ENCODE data around the gene DCLK2.

DNA sequence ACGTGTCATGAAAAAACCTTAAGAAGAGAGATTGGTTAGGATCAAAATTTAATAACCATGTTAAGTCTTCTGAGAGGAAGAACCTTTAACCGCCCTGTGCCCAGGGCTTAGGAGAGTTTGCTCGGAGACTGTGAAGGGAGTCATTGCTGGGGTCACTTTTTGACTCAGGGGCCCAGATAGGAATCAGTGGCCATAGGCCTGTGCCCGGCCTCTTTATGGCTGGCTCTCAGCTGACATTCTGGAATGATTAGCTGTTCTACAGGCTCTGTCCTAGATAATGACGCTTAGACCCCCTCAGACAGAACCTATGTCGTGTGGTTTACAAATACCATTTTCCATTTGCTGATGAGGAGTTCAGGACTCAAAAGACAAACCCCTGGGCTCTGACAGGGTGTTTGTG, 174.1 kb downstream of the DCLK2 start:
- TF ChIP-seq ZNF274 (IDR thresholded peaks at IDR 0.05; ENCODE audit: borderline replicate concordance, extremely low read depth, low read length) (no peak), HDAC2 (IDR thresholded peaks at IDR 0.05; ENCODE audit: borderline replicate concordance in 1 of 2, low read depth in 2 of 2, low read length in 2 of 2) (no peak), POLR2A (IDR thresholded peaks at IDR 0.05; ENCODE audit: control extremely low read depth in 1 of 2, low read depth in 2 of 2, low read length in 2 of 2) (no peak), CEBPB (IDR thresholded peaks at IDR 0.05; ENCODE audit: low read depth, low read length) (no peak)
- TF ChIP-seq, protein P1, sequence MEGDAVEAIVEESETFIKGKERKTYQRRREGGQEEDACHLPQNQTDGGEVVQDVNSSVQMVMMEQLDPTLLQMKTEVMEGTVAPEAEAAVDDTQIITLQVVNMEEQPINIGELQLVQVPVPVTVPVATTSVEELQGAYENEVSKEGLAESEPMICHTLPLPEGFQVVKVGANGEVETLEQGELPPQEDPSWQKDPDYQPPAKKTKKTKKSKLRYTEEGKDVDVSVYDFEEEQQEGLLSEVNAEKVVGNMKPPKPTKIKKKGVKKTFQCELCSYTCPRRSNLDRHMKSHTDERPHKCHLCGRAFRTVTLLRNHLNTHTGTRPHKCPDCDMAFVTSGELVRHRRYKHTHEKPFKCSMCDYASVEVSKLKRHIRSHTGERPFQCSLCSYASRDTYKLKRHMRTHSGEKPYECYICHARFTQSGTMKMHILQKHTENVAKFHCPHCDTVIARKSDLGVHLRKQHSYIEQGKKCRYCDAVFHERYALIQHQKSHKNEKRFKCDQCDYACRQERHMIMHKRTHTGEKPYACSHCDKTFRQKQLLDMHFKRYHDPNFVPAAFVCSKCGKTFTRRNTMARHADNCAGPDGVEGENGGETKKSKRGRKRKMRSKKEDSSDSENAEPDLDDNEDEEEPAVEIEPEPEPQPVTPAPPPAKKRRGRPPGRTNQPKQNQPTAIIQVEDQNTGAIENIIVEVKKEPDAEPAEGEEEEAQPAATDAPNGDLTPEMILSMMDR (IDR thresholded peaks at IDR 0.05; ENCODE audit: control extremely low read depth in 1 of 3, insufficient read depth in 1 of 3, low read depth in 1 of 3, low read length in 3 of 3), result no peak
